ENCODE measurements around the gene TACC2.

TACC2 gene

DNA sequence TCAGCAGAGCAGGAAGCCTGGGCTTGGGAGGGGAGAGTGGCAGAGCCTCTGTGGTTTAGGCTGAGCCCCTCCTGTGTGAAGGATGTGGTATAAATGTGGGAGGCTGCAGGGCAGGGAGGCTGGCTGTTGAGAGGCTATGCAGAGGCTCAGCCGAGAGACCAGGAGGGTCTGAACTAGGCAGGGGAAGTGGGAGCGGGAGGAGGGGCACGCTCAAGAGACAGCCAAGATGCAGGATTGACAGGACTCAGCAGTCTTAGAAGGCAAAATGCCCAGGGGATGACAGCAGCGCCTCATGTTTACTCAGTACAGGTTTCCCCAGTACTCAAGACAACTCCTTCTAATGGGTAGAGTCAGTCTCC is 306.5 kb downstream of the TACC2 start:
- no peak for DNase-seq (ENCODE audit: low read depth)

DNA sequence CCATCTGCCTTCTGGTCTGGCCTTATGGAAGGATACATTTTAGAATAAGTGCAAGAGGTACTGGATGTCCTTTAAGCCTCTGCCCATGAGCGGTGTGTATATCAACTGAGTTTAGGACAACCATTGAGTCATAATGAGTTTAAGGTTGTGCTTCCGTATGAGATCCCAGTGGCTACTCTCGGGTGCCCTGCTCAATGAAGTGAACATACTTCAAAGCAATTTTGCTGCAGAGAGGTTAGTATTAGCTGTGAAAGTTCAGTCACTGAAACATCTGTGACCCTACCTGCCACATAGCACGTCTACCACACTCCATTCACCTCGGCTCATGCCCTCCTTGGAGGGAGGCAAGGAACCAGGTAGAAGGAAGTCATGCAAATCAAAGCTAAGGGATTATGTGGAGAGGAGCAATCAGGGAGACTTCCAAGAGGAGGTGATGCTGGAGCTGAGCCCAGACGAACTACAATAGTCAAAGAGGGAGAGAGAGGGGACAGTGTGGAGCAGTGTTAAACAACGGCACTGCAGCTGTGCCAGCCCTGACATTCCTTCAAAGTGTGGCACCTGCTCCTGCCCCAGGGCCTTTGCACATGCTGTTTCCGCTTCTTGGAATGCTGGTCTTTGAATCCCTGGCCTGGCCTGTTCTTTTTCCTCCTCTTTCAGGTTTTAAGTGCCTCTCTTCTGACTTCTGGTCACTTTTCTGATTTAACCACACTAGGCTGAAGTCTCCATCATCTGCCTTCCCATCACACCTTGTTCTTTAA is 307.6 kb downstream of the TACC2 start:
- no peak for DNase-seq (ENCODE audit: low read depth)

DNA sequence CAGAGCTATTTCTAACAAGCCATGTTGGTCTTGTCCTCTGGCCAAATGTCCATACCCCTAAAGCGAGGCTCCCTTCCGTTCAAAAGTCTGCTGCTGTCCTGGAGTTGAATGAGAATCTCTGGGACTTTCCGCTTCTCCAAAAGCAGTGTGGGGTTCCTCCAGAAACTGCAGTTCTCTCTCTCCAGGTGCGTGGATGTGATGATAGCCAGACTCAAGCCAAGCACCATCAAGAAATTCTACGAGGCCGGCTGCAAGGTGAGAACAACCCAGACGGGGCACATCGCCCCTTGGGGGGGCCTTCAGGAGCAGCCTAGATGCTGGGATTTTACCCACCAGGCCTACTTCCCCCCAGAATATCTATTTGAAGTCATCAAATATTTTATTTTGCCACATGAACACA is 308.6 kb downstream of the TACC2 start:
- no peak for DNase-seq (ENCODE audit: low read depth)

DNA sequence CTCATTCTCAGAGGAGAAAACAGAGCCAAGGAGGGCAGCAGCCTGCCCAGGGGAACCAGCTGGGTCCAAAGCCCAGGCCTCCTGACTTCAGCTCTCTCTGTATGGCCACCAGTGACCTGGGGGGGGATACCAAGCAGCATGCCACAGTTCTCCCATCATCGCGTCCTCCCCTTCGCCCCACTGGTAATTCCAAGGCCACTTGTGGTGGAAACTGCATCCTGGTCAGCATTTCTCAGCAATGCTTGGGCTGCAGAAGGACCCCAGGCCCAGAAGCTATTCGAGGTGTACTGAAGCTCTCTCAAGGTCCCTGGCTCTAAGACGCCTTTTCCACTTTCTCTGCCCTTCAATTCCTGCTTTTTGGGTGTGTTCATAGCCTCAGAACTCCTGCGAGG is 309.2 kb downstream of the TACC2 start:
- DNase-seq (ENCODE audit: low read depth): no peak

DNA sequence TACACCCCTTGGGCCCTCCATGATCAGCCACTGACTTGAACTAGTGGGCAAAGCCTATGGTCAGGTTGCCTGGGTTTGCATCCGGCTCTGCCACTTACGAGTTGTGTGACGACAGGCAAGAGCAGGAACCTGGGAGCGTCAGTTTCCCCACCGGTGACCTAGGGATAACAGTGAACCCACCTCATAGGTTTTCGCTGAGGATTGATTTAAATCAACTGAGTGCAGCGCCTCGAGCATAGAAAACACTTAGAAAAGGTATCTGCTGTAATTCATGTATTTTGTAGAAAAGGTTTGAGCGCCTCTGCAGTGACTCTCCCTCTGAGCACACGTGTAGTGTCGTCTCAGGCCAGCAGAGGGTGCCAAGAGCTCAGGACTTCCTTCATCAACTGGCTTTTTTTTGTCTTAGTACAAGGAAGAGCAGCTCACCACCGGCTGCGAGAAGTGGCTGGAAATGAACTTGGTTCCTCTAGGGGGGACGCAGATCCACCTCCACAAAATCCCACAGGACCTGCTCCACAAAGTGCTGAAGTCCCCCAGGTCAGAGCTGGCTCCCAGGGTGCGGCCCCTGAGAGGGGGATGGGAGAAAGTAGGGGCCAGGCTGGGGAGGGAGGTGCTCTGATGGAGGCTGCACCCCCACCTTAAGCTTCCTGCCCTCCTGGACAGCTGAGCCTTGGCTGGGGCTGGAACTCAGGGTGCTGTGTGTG is 309.8 kb downstream of the TACC2 start:
- peak; percentile 11 for DNase-seq (ENCODE audit: low read depth)

DNA sequence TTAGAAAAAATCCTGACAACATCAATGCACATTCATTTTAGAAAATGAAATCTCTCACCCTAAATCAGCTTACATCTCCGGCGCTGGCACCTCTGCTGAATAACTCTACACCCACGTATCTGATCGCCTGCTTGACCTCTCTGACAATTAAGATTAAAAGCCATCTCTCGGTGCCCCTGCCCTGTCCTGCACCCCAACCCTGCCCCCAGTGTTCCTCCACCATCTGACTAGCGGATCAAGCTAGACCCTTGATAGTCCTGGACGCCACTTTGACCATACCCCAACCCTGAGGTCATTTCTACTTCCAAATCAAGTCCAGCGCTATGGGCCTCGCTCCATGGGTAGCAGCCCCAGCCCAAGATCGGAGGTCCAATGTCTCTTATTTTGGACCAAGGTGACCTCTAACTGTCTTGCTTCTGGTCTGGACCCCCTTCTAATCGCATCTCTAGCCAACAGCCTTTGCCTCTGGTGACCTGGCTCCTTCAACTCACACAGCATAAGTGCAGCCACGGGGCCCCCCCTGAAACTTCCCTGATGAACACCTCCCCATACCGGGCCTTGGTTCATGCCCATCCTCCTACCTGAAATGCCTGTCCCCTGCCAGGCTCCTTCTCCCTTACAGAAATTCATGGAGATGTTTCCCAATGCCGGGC is 310.6 kb downstream of the TACC2 start:
- no peak for DNase-seq (ENCODE audit: low read depth)

DNA sequence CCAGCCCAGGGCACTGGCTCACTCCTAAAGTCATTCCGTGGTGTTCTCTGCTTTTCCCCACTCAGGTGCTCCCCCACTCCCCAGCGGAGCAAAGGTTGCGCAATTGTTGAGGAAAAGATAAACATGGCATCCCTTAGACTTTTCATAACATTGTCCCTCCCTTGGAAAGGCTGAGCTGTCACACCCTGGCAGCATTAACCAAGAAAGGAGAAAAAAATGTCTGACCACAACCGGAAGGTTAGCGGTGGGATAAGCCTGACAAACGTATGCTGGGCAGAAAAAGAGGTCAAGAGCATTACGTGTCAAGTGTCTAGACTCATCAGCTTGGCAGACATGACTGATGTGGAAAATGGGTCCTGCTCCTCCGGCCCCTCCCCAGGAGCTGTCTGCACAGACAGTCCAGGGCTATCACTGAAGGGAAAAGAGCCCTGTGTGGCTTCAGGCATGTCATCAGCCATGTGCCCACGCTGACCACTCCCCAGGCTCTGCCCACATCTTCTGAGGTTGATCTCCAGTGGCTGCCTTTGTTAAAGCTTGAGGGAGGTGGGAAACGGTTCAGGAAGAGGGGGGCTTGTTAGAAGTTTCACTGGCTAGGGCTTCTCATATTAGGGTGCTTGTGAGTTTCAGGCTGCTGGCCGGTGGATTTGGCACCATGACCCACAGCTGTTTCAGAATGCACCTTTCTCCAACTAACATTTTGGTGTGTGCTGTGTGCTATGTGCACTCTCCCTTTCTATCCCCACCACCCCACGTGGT is 312.3 kb downstream of the TACC2 start:
- no peak for DNase-seq (ENCODE audit: low read depth)

DNA sequence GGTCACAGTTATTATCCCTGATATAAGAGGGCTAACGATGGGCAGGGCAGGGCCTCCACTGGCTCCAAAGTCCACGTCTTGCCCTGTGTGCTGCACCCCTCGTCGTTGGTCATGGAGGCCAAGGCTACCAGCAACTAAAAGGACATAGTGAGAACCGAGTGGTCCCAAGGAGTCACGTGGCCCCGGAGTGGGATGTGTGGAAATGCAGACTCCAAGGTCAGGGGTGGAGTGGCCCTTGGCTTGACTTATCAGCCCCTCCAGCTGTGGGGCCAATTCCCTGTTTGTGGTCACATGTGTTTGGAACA is 312.8 kb downstream of the TACC2 start:
- DNase-seq (ENCODE audit: low read depth): no peak

DNA sequence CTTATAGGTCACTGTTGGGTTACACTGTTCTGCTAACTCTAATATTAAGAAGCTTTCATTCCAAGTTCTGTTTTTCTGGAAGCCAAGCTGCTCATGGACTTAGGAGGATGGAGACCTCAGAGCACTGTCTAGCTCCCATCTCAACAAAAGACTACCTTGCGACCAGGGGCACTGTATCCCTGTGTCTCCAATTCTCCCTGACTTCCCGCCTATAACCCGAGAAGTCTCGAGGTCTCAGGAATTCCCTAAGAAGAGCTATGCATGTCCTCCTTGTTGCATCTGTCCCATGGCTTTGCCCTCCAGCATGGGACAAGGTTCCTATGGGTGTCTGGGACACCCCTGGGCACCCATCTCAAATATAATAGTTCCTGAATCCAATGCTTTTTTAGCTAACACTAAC is 313.4 kb downstream of the TACC2 start:
- DNase-seq (ENCODE audit: low read depth): no peak

DNA sequence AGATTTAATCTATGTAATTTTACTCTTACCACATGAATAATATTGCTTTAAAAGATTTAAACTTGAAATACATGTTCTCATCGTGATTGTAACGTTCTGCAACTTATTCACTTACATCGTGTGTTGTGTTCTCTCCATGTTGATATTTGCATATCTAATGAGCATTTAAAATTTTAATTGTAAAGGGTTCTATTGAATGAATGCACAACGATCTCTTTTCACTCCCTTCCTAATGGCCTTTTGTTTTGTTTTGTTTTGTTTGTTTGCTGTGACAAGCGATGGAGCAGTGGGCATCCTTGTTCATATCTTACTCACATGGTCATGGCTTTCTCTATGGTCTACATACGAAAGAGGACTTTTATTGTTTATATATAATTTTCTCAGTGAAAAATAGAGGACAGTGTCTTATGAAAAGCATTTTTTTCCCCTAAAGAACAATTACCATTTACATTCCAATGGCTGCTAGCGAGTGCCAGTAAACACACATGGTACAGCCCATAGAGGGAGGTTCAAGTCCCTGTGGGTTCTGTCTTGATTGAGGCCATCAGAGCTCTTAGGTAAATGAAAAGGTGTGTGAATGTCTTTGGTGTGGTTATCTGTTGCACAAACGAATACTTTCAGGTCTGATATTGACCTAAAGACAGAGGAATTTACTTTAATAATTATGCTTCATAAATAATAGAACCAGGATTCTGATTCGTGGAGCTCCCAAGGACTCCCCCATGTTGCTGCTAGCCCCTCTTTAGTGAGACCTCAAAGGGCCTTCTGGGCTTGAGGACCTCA is 314.5 kb downstream of the TACC2 start:
- DNase-seq (ENCODE audit: low read depth): no peak

All from CMK (cell line).